ENCODE results near the gene KCND2.
"Not testable (repeated sequence)": the region's sequence is repeated elsewhere in the genome, so short reads cannot be mapped to it uniquely, and the experiment has no call there.

KCND2 gene

DNA sequence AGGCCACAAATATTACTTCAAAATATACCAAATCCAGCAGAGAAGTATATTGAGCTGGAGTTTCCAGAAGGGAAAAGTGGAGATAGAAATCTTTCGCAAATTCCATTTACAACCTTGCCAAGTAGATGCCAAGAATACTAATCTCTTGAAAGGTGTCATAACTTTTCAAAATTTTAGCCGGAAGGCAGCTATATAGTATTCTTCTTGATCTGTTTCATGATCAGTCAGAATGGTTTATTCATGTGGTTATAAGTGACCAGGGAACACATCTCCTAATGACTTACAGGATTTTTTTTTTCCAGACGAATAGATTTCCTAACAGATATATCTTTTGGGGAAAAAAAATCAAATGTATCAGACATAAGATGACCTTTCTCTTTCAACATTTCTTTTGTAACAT, 314.3 kb downstream of the KCND2 start:
- DNase-seq (ENCODE audit: low spot score), result no peak

DNA sequence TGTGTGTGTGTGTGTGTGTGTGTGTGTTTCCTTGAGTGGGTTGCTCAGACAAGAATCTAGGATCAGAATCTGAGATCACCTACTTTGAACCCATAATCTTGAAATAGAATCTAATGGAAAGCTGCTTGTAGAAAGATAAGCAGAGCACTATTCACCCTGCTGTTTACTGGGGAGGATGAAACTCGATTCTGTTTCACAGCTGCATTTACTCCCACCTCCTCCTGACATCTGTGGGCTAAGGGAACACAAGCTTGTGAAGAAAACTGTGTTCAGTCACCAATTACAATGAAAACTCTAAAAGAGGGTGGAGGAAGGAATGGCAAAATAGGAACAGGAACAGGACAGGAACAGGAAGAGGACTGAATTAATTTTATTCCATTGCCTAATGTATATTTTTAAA, 315.4 kb downstream of the KCND2 start:
- no peak for DNase-seq (ENCODE audit: low spot score)

DNA sequence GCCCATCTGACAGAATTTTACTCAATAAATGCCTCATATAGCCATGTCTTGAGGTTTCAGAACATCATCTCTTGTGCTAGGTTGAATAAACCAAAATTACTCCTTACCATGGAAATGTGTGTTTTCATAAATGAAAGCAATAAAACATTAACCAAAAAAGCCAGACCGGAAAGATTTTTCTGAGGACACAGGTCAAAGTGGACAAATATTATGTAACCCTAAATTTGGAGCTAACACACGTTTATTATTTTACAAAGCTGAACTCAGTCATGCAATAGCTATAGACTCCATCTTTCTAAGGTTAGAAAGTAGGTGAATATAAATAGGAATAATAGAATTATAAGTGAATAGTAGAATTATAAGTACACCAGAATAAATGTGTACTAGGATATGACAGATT, 315.9 kb downstream of the KCND2 start:
- DNase-seq (ENCODE audit: low spot score), result no peak

DNA sequence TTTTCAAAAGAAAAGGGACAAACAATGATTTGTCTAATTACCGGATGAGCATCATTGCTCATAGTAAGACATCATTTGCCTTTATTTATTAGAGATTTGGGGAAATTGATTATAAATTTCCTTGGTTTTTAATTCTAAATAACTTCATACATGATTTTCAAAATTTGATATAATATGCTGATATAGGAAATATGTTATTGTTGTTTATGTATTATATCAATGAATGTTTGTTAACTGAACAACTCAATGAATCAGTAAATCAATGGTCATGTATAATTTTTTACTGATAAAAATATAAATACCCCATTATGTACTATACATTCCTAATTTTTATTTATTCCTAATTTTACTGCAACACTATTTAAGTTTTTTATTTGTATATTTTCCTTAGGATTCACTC, 327.6 kb downstream of the KCND2 start:
- DNase-seq (ENCODE audit: low spot score), result no peak

DNA sequence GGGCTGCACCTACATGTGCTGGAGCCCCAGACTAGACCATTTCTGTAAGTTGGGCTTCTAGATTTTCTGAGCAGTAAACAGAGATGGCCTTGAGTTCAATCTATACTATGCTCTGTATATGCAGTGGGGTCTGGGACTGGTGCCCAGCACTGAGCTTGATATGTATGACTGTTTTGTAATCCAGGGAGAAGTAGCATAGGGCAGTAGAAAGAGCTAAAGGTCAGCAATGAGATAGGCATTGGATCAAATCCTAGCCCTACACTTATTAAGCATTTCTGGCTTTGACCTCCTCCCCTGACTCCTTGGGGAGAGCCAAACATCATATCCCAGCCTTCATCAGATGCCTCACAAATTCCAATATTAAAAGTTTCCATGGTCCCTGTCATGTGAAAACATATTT, 330.4 kb downstream of the KCND2 start:
- DNase-seq (ENCODE audit: low spot score), result no peak

DNA sequence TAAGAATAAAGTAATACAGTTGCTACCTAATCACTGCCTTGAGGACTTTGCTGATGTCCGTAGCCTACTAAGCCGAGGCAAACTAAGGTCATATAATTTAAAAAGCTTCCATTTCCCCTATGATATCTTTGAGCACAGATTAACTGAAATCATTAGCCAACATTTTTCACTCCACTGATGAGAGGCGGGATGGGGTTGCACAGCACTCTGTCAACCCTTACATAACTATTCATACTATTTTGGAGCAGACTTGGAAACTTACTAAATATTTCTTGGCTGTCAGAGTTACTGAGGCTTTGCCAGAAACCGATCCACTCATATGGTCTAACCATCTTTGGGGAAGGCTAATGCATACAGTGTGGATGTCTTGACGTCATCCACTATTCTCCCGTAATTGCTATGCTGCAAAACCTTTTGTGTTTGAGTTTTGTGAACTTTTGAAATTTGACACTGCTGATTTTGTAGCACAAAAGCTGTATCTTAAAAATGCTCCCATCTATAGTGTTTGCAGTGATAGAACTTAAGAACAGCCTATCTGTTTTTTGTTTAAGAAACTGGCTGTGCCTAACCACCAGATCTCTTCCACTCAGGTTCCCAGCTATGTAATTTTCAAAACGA, 336.3 kb downstream of the KCND2 start:
- DNase-seq (ENCODE audit: low spot score), result no peak

DNA sequence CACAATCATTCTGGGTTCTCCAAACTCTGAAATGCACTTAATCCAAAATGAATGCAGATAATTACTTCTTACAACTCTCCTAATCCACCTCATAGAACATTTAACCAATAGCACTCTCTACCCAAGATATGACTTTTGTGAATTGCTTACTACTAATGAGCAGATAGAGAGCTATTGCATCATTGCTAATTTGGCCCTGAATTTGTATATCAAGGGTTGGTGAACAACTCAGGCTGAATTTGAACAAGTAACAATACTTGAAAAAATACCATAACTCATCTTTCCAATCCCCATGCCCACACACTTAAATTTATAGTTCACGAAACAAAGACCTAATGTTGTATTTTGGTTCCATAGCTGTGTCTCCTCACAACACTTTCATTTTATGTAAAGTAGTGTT, 339.0 kb downstream of the KCND2 start:
- no peak for DNase-seq (ENCODE audit: low spot score)

DNA sequence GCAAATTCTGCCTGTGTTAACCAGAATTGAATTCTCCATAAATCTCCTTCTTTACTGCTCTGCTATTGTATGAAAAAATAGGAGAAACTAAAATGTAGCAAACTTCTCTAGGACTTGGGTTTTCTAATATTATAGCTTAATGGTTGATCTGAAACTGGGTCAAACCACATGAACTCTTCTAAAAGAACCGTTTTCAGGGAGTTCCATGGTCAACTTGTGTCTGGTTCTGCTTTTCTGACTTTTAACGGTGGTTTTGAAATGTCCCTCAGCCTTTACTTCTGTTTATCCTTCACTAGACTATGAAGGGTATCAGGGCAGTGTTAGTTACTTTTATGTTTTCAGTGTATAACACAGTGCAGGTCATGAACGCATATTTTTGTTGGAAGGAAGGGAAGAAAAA, 342.7 kb downstream of the KCND2 start:
- DNase-seq (ENCODE audit: low spot score), result no peak

DNA sequence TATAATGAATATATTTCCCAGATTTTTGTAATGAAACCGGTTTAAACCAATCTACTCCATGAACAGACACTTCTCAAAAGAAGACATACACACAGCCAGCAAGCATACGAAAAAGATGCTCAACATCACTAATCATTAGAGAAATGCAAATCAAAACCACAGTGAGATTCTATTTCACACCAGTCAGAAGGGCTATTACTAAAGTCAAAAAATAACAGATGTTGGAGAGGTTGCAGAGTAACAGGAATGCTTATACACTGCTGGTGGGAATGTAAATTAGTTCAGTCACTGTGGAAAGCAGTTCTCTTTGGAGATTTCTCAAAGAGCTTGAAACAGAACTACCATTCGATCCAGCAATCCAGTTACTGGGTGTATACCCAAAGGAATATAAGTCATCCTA, 344.3 kb downstream of the KCND2 start:
- DNase-seq (ENCODE audit: low spot score), result no peak

DNA sequence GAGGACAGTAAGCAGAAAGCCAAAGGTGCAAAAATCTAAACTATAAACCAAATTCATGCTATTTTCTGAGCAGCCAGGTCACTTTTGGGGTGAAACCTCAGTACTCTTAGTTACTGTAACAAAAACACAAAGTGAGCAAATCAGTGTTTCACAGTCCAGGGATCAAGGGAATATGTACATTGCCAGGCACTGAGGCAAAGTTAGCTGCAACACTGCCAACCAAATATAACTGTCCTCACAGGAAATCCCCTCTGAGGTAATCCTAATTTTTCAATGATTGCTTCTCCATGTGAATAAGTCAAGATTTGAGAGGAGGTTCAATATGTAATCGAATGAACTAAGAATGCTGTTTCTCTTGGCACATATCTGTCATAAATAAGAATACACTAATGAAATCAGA, 355.3 kb downstream of the KCND2 start:
- no peak for DNase-seq (ENCODE audit: low spot score)

DNA sequence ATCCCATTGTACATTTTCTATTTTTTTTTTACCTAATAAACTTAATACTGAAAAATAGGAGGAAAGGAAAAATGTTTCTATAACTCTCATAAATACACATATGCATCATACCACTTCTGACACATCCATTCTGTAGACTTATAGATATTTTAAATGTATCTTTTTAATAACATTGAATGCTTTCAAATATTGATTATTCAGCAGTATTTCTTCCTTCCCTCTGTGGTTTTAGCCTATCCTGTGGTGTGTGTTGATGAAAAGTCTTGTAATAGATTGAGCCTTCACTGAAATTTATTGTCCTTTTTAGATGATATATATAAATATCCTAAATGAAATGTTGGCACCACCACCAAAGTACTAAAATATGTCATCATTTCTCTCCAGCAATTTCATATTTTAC, 366.9 kb downstream of the KCND2 start:
- no peak for DNase-seq (ENCODE audit: low spot score)

DNA sequence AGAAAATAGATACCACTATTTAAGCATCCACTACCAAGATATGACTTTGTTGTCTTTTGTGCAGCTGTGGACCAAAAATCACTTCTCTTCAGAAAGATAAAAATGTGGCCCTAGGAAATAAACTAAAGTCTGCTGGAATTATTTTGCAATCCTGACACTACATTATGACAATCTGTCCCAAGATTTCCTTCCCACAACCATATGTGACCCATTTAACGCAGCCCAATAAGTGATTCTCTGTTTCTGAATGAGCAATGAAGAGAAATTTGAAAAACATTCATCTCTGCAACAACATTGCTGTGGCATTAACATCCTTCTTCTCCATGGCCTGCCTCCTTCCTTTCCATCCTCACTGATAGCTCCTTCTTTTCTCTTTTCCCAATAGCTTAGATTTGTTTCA, 373.0 kb downstream of the KCND2 start:
- no peak for DNase-seq (ENCODE audit: low spot score)

DNA sequence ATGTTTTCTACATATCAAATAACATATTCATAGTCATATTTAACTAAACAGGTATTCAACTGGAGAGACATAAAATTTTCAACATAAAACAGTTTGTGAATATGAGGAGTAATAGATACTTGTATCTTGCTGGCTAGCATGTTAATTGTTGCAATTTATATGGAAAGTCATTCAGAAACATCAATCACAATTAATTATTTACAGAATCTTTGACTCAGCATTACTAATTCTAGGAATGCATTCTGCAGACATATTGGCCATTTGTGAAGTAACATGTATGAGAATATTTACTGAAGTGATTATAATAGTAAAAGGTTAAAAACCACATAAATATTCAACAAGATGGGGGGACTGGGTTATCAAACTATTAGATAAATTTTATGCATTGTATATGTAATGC, 381.3 kb downstream of the KCND2 start:
- DNase-seq (ENCODE audit: low spot score), result no peak

DNA sequence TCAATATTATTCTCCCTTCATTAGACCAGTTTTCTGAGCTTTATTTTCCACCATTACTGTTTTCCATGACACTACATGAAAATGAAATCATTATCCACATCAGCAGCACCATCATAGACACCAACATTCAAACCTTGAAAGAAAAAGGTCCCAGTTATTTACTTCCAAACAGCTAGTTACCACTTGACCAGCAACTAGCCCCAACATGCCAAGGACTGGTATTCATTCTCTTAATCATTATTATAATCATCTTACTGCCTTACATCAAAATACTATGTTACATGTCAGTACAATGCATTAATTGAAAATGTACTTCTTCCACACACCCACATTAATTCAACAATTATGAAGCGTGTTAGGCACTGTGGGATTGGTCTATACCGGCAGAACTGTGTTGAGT, 385.5 kb downstream of the KCND2 start:
- DNase-seq (ENCODE audit: low spot score), result no peak

DNA sequence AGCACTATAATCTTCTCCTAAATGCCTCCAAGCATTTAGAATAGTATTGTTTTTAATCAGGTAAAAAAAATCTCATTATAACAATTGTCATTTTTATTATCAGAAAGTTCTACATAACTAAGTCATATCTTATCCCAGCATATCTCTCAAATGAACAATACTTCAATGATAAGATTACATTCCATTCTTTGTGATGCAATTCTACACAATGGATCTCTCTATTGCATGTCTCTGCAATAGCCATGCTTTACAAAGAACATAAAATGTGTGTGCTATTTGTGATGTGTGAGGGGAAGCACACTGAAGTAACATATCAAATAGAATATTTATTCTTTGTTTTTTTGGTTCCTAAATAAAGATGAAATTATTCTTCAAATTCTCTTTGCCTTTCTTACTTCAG, 389.3 kb downstream of the KCND2 start:
- DNase-seq (ENCODE audit: low spot score), result no peak

DNA sequence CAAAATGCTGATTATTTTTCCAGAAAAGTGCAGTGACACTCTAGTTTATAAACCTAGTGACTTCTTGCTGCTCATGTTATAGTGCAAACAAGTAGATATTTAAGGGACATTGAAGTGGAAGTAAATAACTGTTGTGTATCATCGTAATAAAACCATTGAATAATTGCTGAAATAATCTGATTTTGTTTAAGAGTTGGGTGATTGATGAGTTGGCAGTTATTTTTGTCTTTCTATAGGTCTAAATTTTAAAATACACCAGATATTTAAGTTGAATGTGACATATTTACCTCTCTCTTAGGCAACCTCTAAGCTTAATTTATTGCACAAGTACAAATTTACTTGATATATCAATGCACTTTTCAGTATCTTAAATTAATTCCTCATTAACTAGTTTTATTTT, 392.1 kb downstream of the KCND2 start:
- DNase-seq (ENCODE audit: low spot score), result no peak

DNA sequence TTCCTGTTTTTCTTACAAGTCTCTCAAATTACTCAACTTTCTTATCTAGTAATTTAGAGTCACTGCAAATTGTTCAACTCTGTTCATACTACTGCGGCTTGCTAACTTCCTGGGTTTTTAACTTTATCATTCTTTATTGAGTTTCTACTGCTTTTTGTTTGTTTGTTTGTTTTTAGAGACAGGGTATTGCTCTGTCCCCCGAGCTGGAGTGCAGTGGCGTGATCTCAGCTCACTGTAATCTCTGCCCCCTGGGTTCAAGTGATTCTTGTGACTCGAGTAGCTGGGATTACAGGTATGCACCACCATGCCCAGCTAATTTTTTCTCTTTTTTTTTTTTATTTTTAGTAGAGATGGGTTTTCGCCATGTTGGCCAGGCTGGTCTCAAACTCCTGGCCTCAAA, 402.1 kb downstream of the KCND2 start:
- no peak for DNase-seq (ENCODE audit: low spot score)

DNA sequence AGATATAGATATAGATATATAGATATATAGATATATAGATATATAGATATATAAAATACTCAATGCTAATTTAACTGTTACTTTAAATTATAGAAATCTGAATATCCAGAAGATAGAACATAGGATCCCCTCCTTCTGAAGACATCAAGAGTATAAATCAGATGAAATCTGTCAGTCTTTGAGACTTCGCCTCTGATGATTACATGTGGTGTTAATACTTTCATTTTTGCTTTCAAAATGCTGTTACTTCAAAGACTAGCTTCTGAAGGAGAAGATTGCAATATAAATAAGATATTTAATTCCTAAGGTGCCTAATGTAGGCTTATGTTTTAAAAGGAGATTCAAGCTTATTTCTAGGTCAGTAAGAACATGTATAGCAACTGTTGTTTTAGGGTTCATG, 404.6 kb downstream of the KCND2 start:
- no peak for DNase-seq (ENCODE audit: low spot score)

DNA sequence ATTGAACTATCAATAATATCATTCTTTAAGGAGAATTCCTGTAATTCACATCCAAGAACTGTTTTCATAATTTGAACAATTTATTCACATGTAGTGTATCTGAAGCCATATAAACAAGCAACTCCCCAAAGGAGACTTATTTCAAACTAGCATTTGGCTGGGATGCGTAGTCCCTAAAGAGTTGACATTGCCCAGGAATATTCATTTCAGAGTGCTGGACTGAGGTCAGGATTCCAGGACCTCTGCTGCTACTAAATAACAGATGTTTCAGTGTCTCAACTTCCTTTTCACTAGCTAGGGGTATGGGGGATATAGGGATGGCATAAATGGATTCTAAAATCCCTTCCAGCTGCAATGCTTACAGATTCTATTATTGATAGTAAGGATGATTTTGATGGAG, 408.0 kb downstream of the KCND2 start:
- no peak for DNase-seq (ENCODE audit: low spot score)

DNA sequence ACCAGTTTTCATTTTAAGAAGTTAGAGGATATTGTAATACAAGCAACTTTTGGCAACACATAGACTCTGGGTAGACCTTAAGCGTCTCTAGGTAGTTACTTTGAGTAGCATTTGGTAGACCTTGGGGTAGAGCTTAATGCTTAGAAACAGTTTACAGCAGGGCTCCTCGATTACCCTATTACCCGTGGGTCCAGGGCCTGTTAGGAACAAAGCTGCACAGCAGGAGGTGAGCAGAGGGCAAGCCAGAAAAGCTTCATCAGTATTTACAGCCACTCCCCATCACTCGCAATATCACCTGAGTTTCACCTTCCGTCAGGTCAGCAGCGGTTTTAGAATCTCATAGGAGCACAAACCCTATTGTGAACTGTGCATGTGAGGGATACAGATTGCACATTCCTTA, 411.5 kb downstream of the KCND2 start:
- DNase-seq (ENCODE audit: low spot score), result peak; percentile 7

DNA sequence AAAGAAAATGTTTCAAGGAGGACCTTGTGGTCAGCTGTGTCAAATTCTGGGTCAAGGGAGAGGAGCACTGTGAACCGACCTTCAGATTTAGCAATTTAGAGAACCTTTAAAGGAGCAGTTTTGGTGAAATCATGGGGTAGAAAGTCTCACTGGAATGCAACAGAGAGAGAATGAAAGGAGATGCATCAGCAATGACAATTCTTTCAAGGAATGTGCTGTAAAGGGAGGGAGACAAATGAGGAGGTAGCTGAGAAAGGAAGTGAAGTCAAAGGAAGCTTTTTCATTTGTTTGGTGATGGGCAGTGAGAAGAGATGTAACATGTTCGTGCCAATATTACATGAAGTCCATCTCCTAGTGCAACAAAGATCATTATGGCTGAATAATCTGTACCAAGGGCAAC, 418.9 kb downstream of the KCND2 start:
- no peak for DNase-seq (ENCODE audit: low spot score)

DNA sequence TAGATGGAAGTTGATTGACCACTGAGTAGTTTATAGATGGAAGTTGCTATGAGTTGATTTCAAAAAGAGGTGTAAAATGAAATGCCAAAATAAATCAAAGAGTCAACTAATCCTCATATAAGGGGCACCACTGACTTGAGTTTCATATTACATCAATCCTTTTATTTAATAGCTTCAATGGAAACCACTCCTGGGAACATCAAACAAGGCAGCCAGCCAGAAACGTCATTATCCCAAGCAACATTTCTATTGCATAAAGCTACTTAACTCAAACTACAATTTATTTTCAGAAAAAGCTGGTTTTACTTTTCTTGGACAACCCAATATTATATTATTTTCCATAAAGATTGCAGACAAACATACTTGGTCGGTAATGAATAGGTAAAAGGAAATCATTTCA, 422.9 kb downstream of the KCND2 start:
- no peak for DNase-seq (ENCODE audit: low spot score)

DNA sequence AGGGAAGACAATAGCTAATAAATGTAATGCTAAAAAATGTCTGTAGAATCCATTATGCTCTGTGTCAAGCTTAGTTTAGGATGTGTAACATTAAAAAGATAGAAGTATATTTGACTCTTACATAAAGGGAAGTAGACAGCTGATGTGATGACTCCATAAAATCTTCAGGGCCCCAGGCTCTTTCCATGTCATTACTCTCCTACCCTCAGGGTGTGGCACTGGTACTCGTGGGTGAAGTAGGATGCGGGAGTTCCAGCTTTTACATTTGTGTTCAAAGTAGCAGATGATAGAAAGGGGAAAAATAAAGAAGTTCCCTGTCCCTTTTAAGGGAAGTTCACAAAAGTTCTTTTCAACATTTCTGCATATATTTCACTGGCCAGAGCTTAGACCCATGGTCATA, 427.8 kb downstream of the KCND2 start:
- no peak for DNase-seq (ENCODE audit: low spot score)

DNA sequence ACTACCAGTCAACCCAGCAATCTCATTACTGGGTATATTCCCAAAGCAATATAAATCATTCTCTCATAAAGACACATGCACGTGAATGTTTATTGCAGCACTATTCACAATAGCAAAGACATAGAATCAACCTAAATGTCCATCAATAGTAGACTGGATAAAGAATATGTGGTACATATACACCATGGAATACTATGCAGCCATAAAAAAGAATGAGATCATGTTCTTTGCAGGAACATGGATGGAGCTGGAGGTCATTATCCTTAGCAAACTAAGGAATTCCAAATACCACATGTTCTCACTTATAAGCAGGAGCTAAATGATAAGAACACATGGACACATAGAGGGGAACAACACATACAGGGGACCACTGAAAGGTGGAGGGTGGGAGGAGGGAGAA, 429.4 kb downstream of the KCND2 start:
- DNase-seq (ENCODE audit: low spot score), result not testable (repeated sequence)
